Activated gamma-delta T cell (primary cell): ENCODE data around the gene AGXT.

ENCODE experiments used
- DNase-seq: peaks from one replicate; lab custom pipeline; 2025; lab: John Stamatoyannopoulos, UW

AGXT gene

DNA sequence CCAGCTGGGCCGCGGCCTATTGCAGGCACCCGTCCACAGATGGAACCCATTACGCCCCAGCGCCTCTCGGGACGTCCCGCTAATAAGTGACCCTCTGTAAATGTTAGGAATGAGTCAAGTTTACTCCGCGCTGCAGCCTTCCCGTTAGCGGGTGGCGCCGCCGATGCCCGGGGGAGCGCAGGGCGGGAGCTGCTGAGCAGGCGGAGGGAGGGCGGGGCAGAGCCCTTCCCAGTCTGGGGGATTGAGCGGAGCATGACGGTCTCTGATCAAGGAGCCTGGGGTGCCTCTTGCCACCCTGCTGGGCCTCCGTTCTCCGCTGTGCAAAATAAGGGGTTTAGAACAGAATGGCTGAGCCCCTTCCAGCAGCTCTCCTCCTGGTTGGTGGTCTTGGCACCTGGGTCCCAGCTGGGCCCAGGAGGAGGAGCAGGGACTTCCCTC lies 48.0 kb downstream of the AGXT start:
- no peak for DNase-seq

DNA sequence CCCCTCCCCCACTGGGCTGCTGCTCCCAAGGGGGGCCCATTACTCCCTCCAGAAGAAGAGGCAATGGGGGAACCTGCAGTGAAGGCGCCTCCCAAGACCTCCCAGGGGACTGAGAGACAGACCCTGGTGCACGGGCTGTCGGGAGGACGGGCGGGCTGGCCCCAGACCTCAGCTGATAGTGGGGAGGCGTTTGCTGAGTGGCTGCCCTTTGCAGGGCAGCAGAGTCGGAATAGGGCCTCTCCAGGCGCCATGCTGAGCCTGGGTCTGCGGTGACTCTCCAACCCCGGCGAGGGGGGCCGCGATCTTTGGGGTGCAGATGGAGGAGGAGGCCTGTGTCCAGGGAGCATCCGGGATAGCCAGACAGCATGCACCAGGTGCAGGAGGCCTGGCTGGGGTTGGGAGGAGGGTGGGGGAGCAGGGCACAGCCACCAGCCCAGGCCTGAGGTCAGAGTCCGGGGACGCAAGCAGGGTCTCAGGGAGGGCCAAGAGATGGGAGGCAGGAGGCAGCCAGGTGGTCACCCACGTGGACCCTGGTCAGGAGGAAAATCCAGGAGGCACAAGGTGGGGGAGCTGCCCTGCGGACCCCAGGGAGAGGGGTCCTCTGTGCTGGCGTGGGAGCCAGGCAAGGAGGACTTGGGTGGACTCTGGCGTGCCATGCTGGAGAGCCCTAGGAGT lies 48.5 kb downstream of the AGXT start:
- DNase-seq, result no peak

DNA sequence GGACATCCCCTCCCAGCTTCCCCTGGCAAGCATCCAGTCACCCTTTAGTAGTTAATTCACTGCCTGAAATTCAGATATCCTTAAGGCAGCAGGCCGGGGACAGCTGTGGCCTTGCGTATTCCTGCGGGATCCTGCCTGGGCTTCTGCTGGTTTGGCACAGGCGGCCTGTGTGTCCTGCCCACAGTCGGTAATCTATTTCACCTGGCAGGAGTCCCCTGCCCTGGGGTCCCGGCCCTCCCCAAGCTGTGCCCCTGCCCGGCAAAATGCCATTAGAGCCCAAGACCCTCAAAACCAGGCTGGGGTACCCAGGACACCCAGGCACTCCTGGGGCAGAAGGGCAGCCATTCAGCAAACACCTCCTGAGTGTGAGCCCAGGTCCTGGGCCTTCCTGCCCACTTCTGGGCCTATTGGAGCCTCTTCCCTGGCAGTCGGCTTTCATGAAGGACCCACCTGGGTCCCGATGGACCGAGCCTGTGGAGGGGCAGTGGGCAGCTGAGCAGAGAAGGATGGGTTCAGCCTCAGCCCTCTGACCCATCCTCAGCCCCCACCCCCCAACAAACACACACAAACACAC lies 49.1 kb downstream of the AGXT start:
- DNase-seq, result no peak

DNA sequence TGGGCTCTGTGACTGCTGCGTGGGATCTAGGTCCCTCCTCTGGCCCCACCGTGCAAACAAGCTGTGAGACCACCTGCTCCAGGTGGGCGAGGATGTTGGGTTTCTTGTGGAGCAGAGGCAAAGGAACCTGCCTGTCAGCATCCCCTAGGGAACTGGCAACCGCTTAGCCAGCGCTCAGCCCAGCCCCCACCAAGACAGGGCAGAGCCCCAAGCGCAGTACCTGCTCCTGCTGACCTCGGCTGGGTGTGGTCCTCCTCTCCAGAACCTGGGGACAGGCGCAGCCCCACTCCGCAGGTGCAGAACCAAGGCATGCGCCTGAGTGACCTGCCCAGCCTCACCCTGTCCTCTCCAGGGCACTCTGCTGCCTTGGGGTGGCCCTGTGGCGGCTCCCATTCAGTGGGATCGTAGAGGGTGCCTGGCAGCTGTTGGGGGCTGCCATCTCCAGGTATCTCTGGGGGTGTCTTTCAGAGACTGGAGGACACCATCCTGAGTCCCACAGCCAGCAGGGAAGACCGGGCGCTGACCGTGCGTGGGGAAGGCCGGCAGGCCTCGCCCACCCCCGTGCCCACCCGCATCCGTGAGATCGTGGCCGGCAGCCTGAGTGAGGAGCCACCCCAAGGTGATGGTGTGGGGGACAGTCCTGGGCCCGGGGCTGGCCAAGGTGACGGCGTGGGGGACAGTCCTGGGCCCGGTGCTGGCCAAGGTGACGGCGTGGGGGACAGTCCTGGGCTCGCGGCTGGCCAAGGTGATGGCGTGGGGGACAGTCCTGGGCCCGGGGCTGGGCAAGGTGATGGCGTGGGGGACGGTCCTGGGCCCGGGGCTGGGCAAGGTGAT lies 49.9 kb downstream of the AGXT start:
- DNase-seq, result no peak

DNA sequence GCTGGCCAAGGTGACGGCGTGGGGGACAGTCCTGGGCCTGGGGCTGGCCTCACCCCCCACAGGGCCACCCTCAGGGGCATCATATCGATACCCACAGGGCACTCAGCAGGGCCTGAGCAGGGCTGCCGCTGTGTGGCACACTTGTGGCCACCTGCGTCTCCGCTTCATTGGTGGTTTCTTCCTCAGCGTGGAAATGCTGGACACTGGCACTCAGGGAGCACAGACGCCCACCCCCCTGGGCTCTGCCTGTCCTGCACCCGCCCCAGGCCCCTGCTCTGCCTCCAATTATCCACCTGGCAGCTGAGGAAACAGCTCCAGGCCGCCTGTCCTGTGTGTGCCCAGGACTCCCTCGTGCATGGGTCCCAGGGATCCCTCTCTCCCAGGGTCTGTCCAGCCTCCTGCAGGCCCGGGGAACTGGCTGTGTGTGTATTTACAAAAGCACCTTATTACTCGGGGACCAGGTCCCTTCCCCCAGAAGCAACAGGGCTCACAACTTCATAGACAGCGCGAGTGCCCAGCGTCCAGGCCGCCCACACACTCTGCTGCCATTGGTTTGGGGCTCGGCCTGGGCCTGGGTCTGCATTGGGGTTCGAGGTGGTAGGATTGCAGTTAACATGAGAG lies 50.6 kb downstream of the AGXT start:
- DNase-seq, result no peak

DNA sequence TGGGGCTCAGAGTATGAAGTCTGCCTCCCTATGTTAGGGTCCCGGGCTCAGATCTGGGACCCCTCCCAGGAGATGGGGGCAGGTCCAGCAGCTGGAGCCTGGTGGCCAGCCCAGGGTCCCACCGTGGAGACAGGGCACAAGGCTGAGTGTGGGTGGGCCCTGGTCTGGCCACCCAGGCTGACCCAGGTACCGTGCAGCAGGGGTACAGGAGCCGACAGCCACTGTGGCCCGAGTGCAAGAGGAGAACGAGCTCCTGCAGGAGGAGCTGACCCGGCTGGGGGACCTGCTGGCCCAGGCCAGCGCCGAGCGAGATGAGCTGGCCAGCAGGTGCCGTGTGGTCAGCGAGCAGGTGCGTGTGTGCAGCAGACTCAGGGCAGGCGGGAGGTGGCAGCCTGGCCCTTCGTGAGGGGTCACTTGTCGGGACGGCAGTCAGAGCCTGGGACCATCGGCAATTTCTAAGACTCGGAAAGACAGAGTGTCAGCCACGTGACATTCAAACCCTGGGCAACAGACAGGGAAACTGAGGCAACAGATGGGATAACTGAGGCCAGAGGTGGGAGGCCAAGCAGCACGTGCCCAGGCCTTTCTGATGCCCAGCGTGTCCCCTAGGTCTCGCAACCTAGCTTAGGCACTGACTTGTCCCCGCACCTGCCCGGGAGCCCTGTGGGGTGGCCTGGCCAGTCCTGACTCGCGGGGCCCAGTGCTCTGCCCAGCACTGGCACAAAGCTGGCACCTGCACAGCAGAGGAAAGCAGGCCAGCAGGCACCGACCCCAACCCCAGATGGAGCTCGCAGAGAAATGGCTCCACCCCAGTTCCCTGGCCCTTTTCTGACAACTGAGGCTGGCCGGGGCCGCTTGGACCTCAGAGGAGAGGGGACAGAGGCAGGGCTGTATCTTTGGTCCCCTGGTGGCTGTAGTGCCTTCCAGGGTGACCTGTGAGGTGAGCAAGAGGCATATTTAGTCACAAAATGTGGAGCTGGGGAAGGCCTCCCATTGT lies 51.5 kb downstream of the AGXT start:
- no peak for DNase-seq

DNA sequence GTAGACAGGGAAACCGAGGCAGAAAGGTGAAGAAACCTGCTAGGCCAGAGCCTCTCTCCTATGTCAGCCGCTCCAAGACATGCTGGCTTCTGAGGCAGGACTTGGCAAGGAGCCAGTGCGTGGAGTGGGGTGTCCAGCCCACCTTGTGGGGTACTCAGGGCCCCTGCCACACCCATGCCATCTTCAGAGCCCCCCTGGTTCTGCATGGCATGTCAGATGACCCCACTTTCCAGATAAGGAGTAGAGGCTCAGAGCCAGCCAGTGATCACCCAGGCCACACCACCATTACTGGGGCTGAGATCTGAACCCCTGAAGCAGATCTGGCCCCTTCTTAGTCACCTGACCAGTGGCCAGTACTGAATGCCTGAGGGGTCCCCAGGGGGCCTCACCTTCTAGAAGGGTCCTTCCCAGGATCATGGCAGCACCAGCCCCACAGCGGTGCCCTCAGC lies 52.2 kb downstream of the AGXT start:
- no peak for DNase-seq

DNA sequence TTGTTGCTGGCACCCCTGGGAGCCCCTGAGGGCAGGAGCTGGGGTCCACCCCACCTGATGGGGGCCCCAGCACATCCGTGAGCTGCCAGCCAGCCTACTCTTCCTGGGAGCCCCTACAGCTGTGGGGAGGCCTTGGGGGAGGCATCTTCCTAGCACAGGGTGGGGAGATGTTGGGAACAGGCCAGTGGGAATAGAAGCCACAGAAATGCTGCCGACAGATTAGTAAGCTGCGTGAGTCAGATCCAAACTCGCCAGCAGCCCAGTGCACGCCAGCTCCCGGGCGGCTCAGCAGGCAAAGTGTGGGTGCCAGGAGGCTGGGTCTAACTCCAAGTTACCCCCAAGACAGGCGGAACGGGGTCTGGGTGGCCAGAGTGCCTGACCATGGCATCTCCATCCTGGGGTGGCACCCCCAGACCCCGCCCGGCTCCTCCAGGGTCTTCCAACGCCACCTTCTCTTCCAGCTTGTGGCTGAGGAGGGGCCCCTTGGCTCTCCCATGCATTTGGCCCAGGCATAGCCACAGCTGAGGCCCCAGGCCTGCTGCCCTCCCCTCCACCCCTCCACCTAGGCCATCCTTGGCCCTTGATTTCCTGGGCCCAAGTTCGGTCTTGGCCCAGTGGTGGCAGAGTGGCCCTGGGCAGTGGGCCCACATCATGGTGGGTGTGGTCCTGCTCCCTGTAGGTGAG lies 52.8 kb downstream of the AGXT start:
- no peak for DNase-seq

DNA sequence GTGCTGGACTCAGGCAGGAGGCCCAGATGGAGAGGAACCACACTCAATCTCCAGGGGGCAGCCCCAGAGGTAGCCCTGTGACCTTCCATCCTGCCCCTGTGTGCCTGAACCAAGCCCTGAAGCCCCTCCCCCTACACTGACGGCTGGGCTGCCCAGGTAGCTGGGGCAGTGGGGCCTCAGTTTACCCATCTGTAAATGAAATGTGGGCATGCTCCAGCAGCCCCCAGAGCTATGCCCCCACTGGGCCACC lies 53.3 kb downstream of the AGXT start:
- no peak for DNase-seq

DNA sequence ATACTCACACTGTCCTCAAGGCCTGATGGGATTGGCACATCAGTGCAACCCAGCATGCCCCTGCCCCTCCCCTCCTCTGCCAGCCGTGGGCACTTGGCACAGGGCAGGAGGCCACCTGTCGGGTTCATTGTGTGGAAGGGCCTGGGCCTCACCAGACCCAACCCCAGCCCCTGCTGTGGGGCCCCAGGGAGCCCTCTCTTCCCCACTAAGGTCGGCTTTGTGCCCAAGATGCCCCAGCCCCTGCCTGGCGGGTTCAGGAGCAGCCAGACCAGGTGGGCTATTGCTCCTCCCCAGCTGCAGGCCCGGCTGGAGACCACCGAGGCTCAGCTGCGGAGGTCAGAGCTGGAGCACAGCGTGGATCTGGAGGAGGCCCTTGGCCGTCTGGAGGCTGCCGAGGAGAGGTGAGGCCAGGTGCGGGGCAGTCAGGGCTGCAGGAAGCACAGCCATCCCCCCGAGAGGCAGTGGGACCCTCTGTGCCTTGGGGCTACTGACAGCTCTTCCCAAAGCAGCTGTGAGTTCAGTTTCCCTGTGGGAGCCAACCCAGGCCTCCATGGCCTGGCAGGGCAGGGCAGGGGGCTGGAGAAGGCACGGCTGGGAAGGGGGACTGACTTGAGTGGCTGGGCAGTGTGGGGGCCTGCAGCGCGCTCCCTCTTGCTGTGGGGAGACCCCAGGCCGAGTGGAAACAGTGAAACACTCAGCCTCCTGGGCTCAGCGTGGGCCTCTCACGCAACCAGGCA lies 53.8 kb downstream of the AGXT start:
- no peak for DNase-seq

DNA sequence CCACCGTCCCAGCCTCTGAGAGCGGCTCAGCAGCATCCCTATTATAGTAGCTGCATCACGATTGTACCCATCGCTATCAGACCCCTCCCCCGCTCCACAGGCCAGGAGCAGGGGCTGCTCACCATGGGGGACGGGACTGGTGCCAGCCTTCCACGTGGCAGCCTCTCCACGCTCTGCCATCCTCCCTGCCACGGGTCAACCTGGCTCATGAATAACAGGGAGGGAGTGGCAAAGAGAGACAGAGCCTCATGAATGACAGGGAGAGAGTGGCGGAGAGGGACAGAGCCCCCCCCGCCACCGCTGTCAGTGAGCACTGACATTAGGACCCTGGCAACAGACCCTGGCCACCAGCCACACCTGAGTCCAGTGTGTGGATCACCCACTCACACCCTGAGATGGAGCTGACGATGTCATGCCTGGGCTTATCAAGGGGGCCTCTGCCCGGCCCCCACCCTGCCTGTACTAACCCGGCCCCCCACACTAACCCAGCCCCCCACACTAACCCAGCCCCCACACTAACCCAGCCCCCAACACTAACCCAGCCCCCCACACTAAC lies 54.4 kb downstream of the AGXT start:
- DNase-seq, result no peak

DNA sequence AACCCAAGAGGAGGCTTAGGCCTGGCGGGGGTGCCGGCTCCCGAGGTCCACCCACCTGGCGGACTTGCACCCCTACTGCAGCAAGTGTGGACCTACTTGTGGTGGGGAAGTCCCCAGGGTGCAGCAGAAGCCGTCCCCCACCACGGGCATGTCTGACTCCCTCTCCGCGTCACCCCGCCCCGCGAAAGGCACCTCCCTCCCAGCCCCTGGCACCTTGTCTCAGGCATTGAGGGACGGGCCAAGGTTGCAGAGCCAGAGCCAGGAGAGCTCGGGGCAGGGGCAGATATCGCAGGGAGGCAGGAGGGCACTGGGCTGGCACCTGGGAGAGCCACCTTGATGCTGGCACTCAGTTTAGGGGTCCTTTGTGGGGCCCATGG lies 56.6 kb downstream of the AGXT start:
- DNase-seq, result no peak

DNA sequence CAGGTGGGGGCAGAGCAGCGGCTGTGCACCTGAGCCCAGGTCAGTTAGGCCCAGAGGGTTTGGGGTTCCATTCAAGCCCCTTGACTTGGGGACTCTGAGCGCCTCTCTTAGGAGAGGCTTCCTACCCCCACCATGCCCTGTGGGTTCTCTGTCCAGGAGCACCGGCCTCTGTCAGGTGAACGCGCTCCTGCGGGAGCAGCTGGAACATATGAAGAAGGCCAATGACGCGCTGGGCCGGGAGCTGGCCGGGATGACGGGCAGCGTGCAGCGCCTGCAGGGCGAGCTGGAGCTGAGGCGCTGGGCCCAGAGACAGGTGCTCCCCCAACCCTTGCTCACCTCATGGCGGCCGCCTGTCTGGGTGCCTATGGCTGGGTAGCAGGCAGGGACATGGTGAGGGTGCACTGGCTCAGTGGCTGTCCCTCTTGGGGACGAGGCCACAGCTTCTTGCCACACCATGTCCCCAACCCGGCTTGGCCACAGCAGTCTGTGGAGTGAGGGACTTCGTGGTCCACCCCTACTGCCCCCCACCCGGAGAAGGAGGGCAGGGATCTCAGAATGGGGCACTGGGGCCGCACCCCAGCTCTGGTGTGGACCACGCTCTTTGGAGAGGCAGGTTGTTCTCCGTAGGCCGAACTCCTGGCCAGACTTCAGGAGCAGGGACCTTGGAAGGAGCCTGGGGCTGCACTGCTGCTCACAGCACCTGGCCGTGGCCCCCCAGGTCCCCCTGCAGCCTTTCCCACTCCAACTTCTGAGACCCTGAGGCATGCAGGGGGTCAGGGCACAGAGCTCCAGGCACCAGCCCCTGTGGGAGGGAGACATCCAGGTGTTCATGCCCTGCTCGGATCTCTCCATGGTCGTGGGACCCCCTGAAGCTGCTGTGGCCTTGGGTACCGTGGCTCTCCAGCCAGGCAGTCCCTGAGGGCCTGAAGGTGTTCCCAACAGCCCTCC lies 57.2 kb downstream of the AGXT start:
- no peak for DNase-seq

DNA sequence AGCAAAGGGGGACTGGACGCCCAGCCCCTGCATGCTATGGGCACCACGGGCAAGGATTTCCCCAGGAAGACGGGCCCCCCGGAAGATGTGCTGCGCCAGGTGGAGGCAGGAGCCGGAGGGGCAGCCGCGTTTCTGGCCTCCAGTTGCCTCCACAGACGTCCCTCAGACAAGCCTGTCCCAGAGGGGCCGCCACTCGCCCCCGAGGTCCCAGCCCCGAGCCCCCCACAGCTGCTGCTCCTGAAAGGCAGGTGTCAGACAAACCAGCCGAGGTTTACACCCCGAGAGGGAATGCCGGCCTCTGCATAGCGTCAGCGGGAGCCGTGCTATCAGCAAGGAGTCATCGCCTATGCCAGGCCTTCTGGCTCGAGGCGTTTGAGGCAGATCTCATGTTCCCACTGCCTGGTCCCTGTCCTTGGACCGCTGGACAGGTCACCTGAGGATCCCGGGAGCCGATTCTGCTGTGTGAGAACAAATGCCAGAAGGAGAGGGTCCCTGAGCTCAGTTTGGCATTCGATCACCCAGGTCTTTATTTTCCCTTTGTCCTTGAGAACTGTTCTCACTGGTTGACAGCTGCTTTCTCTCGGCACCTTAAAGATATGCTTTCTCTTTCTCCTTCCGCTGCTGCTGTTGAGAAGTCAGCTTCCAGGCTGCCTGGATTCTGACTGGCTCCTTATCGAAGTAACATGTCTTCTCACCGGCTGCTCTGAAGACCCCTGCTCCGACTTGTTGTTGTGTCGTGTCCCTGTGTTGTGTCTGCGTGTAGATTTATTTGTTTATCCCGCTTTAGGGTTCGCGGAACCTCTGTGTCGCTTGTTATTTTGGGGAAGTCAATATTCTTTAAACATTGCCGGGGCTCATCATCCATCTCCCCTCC lies 58.1 kb downstream of the AGXT start:
- no peak for DNase-seq

DNA sequence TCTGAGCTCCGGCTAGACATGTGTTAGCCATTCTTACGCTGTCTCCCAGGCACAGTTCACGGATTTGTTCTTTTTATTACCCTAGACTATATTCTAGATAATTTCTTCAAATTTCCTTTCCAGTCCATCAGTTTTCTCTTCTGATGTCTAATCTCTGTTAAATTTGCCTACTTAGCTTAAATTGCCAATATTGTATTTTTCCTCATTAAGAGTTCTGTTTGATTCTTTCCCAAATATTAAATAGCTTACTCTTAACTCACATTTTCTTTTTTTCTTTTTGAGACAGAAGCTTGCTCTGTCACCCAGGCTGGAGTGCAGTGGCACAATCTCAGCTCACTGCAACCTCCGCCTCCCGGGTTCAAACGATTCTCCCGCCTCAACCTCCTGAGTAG lies 58.8 kb downstream of the AGXT start:
- no peak for DNase-seq

DNA sequence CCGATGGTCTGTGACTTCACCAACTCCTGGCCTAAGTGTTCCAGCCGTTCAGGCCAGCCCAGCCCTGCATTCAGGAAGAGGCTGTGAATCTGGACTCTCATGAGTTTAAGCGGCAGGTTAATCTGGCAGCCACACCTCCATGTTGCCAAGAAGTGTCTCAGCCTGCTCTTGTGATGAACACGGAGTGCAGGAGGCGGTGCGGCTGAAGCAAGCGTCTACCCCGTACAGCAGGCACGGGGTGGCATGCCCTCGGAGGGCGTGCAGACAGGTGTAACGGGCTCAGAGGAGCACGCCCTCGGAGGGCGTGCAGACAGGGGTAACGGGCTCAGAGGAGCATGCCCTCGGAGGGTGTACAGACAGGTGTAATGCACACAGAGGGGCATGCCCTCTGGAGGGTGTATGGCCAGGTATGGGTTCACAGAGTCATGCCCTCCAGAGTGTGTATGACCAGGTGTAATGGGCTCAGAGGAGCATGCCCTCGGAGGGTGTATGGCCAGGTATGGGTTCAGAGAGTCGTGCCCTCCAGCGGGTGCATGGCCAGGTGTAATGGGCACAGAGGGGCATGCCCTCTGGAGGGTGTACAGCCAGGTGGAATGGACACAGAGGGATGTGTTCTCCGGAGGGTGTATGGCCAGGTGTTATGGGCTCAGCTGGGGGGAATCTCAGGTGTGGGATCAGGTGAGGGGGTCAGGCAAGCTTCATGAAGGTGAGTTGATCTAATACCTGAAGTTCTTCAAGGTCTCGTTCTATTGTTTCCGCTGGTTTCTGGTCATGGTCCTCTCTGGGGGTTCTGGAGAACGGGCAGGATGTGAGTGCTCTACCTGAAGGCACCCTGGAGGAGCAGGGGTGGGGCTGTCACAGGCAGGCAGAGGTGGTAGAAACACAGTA lies 60.1 kb downstream of the AGXT start:
- no peak for DNase-seq
